GM18861 (cell line): ENCODE data around the gene STX1A.
"Not testable (repeated sequence)": the region's sequence is repeated elsewhere in the genome, so short reads cannot be mapped to it uniquely, and the experiment has no call there.

Source experiments
- ATAC-seq: cut with Tn5 transposase; IDR thresholded peaks from one replicate; pipeline ENCODE4 v1.9.1; 2021; ENCODE audit not compliant: unreplicated experiment

STX1A gene

DNA sequence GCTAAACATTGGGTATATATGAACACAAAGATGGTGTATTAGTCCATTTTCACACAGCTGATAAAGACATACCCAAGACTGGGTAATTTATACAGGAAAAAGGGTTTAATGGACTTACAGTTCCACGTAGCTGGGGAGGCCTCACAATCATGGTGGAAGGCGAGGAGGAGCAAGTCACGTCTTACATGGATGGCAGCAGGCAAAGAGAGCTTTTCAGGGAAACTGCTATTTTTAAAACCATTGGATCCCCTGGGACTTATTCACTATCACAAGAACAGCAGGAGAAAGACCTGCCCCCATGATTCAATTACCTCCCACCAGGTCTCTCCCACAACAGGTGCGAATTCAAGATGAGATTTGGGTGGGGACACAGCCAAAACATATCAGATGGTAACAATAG, 64.2 kb downstream of the STX1A start:
- ATAC-seq = not testable (repeated sequence)

DNA sequence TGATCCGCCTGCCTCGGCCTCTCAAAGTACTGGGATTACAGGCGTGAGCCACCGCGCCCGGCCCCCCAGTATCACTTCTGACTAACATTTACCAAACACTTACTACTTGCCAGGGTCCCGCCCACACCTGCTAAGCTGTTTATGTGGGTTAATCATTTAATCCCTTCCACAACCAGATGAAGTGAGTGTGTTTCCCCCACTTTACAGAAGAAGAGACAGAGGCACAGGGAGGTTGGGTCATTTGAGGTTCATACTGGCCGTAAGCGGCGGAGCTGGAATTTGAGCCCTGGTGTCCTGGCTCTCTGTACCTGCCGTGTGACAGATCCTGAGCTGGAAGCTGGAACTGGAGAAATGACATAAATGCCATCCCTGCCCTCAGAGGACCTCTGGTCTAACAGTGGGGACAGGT, 66.9 kb downstream of the STX1A start:
- ATAC-seq = no peak

DNA sequence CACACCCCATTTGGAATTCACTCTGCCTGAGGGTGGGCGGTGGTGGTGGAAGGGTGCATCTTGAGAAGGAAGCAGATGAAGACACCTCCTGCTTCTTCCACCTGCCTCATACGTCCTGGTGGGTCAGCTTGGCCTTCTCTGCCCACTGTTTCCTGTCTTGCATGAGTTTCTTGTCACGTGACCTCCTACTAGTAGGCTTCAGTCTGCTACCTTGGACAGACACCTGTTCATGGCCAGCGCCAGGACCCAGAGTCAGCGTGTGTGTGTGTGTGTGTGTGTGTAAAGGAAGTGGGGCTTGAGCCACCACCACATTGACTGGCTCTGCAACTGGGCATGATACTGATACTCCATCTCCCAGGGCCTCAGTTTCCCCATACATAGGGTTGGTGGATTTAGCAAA, 68.9 kb downstream of the STX1A start:
- ATAC-seq = no peak

DNA sequence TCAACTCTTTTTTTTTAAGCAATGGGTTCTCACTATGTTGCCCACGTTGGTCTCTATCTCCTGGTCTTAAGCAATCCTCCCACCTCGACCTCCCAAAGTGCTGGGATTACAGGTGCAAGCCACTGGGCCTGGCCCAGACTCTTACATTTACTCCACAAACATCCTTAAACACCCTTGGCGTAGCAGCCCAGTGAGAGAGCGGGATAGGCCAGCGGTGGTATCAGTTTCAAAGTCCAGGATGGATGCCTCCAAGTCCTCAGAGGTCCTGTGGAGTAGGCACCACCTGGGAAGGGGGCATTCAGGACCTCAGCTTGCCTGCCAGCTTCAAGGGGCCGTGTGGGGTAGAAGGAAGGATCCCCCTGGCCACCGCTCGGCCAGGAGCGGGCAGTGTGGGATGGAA, 69.9 kb downstream of the STX1A start:
- no peak for ATAC-seq
